ENCODE results near the gene NCOA3.

DNA sequence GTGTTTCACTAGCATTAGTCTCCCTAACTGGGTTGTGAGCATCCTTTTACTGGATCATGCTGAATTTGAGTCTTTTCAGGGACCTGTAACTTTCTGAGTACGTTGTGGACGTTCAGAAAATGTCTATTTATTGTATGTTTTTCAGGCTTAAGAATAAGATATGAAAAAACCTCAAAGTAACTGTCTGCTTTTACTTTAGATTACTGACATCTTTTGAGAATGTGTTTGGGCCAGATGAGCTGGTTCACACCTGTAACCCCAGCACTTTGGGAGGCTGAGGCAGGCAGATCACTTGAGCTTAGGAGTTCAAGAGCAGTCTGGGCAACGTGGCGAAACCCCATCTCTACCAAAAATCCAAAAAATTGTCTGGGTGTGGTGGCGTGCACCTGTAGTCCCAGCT, 32.7 kb downstream of the NCOA3 start:
- TF ChIP-seq POLR2AphosphoS5 (IDR thresholded peaks at IDR 0.05) (no peak), POLR2A (IDR thresholded peaks at IDR 0.05) (no peak)
- TF ChIP-seq, protein P1, sequence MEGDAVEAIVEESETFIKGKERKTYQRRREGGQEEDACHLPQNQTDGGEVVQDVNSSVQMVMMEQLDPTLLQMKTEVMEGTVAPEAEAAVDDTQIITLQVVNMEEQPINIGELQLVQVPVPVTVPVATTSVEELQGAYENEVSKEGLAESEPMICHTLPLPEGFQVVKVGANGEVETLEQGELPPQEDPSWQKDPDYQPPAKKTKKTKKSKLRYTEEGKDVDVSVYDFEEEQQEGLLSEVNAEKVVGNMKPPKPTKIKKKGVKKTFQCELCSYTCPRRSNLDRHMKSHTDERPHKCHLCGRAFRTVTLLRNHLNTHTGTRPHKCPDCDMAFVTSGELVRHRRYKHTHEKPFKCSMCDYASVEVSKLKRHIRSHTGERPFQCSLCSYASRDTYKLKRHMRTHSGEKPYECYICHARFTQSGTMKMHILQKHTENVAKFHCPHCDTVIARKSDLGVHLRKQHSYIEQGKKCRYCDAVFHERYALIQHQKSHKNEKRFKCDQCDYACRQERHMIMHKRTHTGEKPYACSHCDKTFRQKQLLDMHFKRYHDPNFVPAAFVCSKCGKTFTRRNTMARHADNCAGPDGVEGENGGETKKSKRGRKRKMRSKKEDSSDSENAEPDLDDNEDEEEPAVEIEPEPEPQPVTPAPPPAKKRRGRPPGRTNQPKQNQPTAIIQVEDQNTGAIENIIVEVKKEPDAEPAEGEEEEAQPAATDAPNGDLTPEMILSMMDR (IDR thresholded peaks at IDR 0.05): no peak
